ENCODE data around the gene CASK. TPM values are rescaled to one million over a fixed set of nuclear protein-coding genes. Genes with fewer than 3 reads are reported as not detected.
"Not testable (repeated sequence)": the region's sequence is repeated elsewhere in the genome, so short reads cannot be mapped to it uniquely, and the experiment has no call there.

Gene CASK
- total RNA-seq, 2 experiments from 2014 or later = 39.9 to 44.6 TPM

DNA sequence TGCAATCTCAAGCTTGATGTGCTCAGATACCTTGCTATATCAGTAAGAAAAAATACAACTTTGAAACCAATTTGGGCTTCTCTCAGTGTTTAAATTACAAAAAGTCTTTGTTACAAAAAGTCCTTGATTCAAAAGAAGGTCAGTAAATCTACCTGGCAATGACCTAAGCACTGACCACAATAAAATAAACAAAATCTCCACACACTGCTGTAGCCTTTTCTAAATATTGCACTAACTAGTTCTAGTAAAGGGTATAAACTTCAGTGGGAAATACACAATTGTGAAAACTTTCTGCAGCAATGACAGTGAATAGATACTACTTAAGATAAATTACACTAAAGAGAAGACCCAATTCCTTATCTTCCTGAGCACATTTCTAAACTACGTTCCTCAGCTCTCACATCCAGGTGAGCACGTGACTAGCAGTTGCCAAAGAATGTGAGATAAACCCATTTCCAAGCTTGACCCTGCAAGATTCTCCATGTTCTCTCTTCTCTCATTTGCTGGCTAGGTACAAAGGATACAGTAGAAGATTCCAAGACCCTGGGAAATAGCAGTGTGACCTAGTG lies 316.0 kb downstream of the CASK start:
- no peaks in the 10 kb centered on the region for H3K9me3 ChIP-seq (ENCODE audit: control insufficient read depth in 1 of 2, insufficient read depth in 1 of 2, low read length in 2 of 2)
- Mint-ChIP-seq H3K4me1 (ENCODE audit: low read depth) (no peaks in the 10 kb centered on the region), H3K36me3 (ENCODE audit: low read depth) (peaks cover 35% of the 10 kb centered on the region), H3K9me3 (no peaks in the 10 kb centered on the region), H3K27me3 (no peaks in the 10 kb centered on the region), H3K27ac (no peak overlapping the region), H3K4me3 (no peak overlapping the region)
- CTCF ChIA-PET = interaction anchor here (1.4 kb wide), 1 partner anchor 8 kb away, joined by 3 read pairs; no protein-coding TSS in a partner anchor
- intact Hi-C loops (cut with DNase I, micrococcal nuclease) = no loop called here
- no peaks in the 10 kb centered on the region for H3K4me1 ChIP-seq (ENCODE audit: insufficient read depth, low read length)
- POLR2A ChIA-PET = no interaction called here
- H3K27me3 ChIP-seq (ENCODE audit: control insufficient read depth in 1 of 2, insufficient read depth in 2 of 2, low read length in 2 of 2) = no peaks in the 10 kb centered on the region
- peaks cover 24% of the 10 kb centered on the region for H3K36me3 ChIP-seq (ENCODE audit: insufficient read depth, low read length)
- TF ChIP-seq, protein P1, sequence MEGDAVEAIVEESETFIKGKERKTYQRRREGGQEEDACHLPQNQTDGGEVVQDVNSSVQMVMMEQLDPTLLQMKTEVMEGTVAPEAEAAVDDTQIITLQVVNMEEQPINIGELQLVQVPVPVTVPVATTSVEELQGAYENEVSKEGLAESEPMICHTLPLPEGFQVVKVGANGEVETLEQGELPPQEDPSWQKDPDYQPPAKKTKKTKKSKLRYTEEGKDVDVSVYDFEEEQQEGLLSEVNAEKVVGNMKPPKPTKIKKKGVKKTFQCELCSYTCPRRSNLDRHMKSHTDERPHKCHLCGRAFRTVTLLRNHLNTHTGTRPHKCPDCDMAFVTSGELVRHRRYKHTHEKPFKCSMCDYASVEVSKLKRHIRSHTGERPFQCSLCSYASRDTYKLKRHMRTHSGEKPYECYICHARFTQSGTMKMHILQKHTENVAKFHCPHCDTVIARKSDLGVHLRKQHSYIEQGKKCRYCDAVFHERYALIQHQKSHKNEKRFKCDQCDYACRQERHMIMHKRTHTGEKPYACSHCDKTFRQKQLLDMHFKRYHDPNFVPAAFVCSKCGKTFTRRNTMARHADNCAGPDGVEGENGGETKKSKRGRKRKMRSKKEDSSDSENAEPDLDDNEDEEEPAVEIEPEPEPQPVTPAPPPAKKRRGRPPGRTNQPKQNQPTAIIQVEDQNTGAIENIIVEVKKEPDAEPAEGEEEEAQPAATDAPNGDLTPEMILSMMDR (IDR thresholded peaks at IDR 0.05) = no peak
- ATAC-seq (ENCODE audit: poor library complexity) = no peak
- DNase-seq = no peak
- no peak overlapping the region for H3K27ac ChIP-seq (ENCODE audit: low read depth in 1 of 2, low read length in 2 of 2)
- H3K4me3 ChIP-seq (ENCODE audit: low read length) = no peak overlapping the region

DNA sequence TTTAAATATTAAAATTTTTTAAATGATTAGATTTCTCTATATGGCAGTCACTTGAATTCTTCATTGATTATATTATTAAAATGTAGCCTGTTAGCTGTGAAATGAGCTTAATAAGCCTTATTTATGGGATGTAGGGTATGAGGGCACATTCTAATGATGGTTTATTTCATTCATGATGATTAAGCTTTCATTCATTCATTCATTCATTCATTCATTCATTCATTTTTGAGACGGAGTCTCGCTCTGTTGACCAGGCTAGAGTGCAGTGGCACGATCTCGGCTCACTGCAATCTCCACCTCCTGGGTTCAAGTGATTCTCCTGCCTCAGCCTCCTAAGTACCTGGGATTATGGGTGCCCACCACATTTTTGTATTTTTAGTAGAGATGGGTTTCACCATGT lies 317.3 kb downstream of the CASK start:
- H3K27ac ChIP-seq (ENCODE audit: low read depth in 1 of 2, low read length in 2 of 2); intact Hi-C loops (cut with DNase I, micrococcal nuclease); H3K4me3 Mint-ChIP-seq; H3K27me3 Mint-ChIP-seq; H3K9me3 ChIP-seq (ENCODE audit: control insufficient read depth in 1 of 2, insufficient read depth in 1 of 2, low read length in 2 of 2); H3K4me3 ChIP-seq (ENCODE audit: low read length); H3K4me1 Mint-ChIP-seq (ENCODE audit: low read depth); H3K27me3 ChIP-seq (ENCODE audit: control insufficient read depth in 1 of 2, insufficient read depth in 2 of 2, low read length in 2 of 2); ATAC-seq (ENCODE audit: poor library complexity); DNase-seq; H3K4me1 ChIP-seq (ENCODE audit: insufficient read depth, low read length); POLR2A ChIA-PET; H3K9me3 Mint-ChIP-seq; H3K27ac Mint-ChIP-seq; CTCF ChIA-PET: not testable (repeated sequence)
- peaks cover 24% of the 10 kb centered on the region for H3K36me3 ChIP-seq (ENCODE audit: insufficient read depth, low read length)
- H3K36me3 Mint-ChIP-seq (ENCODE audit: low read depth) = peaks cover 35% of the 10 kb centered on the region

DNA sequence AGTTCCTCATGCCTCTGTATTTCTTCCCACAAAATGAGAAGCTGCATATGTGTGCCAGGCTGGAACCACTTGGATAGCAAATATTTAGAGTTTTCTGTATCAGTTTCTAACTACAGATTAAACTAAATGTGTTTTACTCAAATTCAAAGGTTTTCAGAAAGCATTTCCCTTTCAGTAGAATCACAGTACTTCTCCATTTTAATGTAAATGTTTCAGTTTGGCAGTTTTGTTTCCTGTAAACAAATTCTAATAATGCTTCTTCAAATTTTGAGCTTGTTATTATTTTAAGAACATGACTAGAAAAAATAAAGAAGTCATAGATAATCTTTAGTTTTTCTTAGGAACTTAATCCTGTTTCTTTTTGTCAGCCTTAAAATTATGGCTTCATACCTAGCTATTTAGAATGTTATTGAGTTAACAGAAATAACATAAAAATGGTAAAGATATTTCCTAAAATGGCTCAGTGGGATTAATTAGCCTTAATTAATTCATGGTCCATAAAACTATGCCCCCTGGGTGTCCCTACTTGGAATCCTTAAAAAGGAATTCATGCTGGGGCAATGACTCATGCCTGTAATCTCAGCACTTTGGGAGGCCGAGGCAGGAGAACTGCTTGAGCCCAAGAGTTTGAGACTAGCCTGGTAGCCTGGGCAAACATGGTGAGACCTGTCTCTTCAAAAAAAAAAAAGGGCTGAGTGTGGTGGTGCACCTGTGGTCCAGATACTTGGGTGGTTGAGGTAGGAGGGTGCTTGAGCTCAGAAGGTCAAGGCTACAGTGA lies 318.4 kb downstream of the CASK start:
- DNase-seq = no peak
- no peaks in the 10 kb centered on the region for H3K9me3 ChIP-seq (ENCODE audit: control insufficient read depth in 1 of 2, insufficient read depth in 1 of 2, low read length in 2 of 2)
- Mint-ChIP-seq H3K4me3 (no peak overlapping the region), H3K4me1 (ENCODE audit: low read depth) (no peaks in the 10 kb centered on the region), H3K27me3 (no peaks in the 10 kb centered on the region), H3K9me3 (no peaks in the 10 kb centered on the region), H3K36me3 (ENCODE audit: low read depth) (peaks cover 31% of the 10 kb centered on the region), H3K27ac (no peak overlapping the region)
- ATAC-seq (ENCODE audit: poor library complexity) = no peak
- no peak overlapping the region for H3K27ac ChIP-seq (ENCODE audit: low read depth in 1 of 2, low read length in 2 of 2)
- ChIA-PET CTCF (no interaction called here), POLR2A (no interaction called here)
- H3K4me3 ChIP-seq (ENCODE audit: low read length) = no peak overlapping the region
- TF ChIP-seq, protein P1 (IDR thresholded peaks at IDR 0.05) = no peak
- H3K36me3 ChIP-seq (ENCODE audit: insufficient read depth, low read length) = peaks cover 19% of the 10 kb centered on the region
- no peaks in the 10 kb centered on the region for H3K27me3 ChIP-seq (ENCODE audit: control insufficient read depth in 1 of 2, insufficient read depth in 2 of 2, low read length in 2 of 2)
- no peaks in the 10 kb centered on the region for H3K4me1 ChIP-seq (ENCODE audit: insufficient read depth, low read length)
- intact Hi-C loops (cut with DNase I, micrococcal nuclease) = no loop called here
